Uterus (tissue), 2 donors: ENCODE measurements around the gene RAD51B.
"Not testable (repeated sequence)": the region's sequence is repeated elsewhere in the genome, so short reads cannot be mapped to it uniquely, and the experiment has no call there.

Experiments used
- CTCF ChIP-seq, 4 experiments: fragments of 200-600 bp in 2 of 4; fragments of 450-650 bp in 2 of 4; sonication (generic) in 2 of 4; IDR thresholded peaks; one replicate each; pipeline ENCODE4 v1.5.1; 2016 to 2019; ENCODE audit warnings: antibody characterized with exemption in 4 of 4, mild to moderate bottlenecking in 2 of 4, moderate library complexity in 1 of 4
- POLR2A ChIP-seq, 2 donors: fragments of 450-650 bp; IDR thresholded peaks; one replicate each; pipeline ENCODE4 v1.6.1; 2016; ENCODE audit warnings: antibody characterized with exemption in 2 of 2, mild to moderate bottlenecking in 1 of 2, moderate library complexity in 1 of 2

DNA sequence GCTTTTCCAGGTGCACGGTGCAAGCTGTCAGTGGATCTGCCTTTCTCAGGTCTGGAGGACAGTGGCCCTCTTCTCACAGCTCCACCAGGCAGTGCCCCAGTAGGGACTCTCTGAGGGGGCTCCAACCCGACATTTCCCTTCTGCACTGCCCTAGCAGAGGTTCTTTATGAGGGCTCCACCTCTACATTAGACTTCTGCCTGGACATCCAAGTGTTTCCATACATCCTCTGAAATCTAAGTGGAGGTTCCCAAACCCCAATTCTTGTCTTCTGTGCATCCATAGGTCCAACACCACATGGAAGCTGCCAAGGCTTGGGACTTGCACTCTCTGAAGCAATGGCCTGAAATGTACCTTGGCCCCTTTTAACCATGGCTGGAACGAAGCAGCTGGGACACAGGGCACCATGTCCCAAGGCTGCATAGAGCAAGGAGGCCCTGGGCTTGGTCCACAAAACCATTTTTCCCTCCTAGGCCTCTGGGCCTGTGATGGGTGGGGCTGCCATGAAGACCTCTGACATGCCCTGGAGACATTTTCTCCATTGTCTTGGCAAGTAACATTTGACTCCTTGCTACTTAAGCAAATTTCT lies 282.2 kb downstream of the RAD51B start:
- TF ChIP-seq POLR2A, CTCF (IDR thresholded peaks at IDR 0.05): not testable (repeated sequence)
